HG02571 (cell line): ENCODE data around the gene CD99.
"Not testable (repeated sequence)": the region's sequence is repeated elsewhere in the genome, so short reads cannot be mapped to it uniquely, and the experiment has no call there.

Experiments used
- ATAC-seq: cut with Tn5 transposase; IDR thresholded peaks from one replicate; pipeline ENCODE4 v1.9.1; 2021; ENCODE audit warnings: mild to moderate bottlenecking, moderate library complexity; ENCODE audit not compliant: unreplicated experiment

Gene CD99

DNA sequence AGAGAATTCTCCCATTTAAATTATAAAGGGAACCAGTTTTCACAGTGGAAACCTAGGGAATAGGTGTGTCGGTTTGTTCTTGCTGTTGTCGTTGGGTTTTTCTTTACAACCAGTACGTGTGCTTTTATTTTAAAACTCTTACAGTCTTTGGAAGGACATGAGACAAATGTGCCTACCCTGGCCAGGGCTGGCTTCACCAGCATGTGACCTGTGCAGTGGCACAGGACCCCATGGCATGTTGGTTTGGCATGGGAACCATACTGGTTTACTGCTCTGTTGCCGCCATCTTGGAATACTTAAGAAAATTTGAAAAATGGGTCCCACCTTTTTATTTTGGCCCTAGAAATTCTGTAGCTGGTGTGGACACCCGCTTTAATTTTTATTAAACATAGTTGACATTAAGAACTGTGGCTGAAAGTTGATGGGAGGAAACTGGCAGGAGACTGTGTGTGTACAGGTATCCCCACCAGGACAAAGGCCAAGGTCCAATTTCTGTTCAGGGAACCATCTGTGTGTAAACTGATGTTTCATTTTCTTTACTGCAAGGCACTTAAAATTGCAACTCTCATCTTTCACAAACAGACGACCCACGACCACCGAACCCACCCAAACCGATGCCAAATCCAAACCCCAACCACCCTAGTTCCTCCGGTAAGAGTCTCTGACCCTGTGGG, 28.8 kb downstream of the CD99 start:
- ATAC-seq = no peak

DNA sequence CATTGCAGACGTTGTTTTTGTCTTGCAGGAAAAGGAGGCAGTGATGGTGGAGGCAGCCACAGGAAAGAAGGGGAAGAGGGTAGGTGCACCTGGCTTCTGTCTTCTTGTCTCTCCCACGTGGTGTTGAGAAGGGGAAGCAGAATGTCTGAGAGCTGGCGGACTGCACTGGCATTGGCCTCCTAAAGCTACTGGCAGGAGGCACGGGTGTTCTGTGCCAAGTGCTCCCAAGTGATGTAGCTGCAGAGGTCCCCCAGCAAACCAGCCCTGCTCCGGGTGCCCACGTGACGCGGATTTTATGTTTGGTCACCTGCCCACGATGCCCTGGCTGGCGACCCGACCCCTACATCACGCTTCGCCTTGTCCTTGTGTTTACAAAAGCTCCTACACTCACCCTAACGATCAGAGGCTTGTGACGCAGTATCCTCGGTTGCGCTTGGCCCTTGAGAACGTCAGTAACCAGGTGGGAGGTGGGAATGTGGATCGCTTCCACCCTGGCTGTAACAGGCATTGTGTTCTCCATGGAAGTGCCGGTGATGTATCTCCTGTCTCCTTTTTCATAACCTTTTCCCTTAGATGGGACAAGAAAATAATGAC, 32.3 kb downstream of the CD99 start:
- no peak for ATAC-seq

DNA sequence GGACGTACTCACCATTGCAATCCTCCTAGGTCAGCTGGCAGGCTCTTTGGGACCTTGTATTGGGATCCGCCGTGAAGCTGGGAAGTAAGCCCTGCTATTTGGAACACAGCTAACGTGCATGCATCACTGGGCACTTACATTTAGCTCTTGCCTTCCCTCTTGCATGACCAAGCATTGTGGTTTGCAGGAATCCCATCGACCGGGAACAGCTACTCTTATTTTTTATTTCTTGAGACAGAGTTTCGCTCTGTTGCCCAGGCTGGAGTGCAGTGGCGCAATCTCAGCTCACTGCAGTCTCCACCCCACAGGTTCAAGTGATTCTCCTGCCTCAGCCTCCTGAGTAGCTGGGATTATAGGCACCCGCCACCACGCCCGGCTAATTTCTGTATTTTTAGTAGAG, 36.2 kb downstream of the CD99 start:
- ATAC-seq = not testable (repeated sequence)

DNA sequence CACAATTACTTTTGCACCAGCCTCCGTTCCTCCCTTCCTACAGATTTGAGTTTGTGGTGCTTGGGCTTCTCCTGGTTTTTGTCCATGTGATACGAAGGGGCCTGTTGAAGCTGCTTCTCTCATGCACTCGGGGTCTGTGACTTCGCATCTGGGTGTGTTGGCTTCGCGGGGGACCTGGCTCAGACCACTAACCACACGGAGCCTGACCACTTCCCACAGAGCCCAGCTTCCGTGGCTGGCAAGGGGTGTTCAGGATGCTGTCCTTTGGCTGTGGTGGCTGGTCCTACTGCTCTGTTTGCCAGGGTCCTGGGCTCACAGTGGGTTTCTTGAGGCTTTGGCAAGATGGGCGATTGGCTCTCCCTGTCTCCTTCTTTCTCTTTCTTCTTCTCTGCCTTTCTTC, 41.0 kb downstream of the CD99 start:
- no peak for ATAC-seq

DNA sequence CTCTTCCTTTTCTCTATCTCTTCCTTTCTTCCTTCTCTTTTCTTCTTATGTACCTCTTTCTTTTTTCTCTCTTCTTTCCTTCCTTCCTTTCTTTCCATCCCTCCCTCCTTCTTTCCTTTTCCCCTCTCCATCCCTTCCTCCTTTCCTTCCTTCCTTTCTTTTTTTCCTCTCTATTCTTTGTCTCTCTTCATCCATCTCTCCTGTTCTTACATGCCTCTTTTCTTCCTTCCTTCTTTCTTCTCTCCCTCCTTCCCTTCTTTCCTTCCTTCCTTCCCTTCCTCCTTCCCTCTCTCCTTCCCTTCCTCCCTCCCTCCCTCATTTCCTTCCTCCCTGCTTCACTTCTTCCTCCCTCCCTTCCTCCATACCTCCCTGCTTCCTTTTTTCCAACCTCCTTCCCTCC, 41.6 kb downstream of the CD99 start:
- ATAC-seq = no peak

DNA sequence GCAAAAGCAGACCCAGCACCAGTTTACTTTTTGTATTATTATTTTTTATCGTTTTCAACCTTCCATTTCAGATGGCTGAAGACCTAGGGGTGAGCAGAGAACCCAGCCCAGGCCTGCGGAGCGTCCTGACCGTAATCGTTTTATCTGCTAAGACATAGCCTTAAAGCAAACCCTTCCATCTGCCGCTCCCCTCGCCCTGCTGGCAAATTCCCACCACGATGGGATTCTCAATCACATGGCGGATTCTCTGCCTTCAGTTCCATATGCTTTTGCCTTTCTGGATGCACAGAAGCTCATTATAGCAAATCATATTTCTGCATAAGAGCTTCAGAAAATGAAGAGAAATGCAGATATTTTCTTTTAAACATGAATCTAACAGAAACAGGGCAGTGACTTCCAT, 42.2 kb downstream of the CD99 start:
- ATAC-seq = no peak

DNA sequence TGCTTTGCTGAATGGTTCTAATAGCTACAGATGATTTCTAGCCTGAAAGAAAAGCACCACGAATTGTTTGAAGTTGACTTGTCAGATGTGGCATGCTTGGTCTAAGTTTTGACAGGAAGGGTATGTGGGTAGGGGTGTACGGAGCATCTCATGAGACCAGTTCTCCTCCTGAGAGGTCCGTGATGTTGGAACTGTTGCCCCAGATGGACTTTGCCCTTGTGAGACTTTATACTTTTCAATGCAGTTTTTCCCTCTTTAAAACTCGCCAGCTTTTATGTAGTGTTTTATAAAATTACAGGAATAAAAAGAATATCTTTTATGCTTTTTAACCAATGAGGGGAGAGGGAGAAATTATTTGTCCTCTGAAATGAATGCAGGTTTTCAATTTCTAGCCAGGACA, 44.2 kb downstream of the CD99 start:
- no peak for ATAC-seq

DNA sequence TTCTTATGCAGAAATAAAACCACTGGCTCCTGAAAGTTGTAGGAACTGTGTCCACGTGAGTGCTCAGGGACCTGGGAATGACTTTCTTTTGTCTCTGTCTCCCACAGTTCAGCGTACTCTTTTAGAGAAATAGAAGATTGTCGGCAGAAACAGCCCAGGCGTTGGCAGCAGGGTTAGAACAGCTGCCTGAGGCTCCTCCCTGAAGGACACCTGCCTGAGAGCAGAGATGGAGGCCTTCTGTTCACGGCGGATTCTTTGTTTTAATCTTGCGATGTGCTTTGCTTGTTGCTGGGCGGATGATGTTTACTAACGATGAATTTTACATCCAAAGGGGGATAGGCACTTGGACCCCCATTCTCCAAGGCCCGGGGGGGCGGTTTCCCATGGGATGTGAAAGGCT, 49.6 kb downstream of the CD99 start:
- no peak for ATAC-seq

DNA sequence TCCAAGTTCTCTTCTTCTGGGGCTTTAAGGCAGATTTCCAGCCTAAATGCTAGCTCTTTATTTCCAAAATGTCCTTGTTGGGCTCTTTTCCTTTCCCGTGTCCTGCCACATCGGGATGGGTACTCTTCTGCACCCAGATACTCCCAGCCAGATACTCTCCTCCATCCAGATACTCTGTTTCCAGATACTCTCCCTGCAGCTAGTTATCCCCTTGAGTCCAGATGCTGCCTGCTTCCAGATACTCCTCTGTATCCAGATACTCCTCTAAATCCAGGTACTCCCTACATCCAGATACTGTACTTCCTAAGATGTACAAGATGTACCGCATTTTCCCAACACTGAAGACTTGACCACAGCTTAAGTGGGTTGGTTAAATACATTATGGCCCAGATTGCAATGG, 50.3 kb downstream of the CD99 start:
- ATAC-seq = no peak

DNA sequence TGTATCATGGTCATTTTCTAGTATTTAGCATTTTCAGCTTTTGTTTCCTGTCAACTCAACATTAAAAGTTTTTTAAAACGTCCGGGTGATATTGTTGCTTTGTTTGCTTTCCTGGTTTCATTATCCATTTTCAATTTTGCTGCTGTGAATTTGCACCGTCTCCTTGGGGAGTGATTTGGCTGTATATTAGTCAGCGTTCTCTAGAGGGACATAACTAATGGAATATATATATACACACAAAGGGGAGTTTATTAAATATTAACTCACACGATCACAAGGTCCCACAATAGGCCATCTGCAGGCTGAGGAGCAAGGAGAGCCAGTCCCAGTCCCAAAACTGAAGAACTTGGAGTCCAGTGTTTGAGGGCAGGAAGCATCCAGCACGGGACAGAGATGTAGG, 55.2 kb downstream of the CD99 start:
- ATAC-seq = not testable (repeated sequence)

DNA sequence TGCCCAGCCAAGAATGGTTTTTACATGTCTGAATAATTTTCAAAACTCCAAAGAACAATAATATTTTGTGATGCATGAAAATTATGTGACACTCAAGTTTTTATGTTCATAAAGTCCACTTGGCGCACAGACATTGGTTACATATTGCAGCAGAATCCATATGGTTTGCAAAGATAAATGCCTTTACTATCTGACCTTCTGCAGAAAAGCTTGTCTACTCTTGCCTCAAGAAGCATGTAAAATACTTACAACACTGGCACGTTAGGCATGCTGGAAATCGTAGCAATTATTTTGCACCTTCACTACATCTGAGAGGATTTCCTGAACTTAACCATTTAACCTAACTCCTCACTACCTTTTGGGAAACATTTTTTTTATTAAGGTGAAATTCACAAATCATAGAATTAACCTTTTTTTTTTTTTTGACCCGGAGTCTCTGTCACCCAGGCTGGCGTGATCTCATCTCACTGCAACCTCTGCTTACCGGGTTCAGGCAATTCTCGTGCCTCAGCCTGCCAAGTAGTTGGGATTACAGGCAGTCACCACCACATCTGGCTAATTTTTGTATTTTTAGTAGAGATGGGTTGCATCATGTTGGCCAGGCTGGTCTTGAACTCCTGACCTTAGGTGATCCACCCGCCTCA, 57.2 kb downstream of the CD99 start:
- ATAC-seq = no peak

DNA sequence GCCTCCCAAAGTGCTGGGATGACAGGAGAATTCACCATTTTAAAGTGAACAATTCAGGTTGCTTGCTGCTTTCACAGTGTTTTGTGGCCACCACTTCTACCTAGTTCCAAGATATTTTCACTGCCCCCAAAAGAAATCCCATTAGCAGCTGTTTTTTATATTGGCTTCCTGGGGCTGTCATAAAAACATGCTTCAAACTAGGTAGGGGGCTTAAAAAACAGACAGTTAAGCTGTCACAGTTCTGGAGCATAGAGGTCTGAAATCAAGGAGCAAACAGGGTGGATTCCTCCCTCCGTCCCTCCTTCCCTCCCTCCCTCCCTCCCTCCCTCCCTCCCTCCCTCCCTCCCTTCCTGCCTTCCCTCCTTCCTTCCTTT, 57.7 kb downstream of the CD99 start:
- ATAC-seq = no peak

DNA sequence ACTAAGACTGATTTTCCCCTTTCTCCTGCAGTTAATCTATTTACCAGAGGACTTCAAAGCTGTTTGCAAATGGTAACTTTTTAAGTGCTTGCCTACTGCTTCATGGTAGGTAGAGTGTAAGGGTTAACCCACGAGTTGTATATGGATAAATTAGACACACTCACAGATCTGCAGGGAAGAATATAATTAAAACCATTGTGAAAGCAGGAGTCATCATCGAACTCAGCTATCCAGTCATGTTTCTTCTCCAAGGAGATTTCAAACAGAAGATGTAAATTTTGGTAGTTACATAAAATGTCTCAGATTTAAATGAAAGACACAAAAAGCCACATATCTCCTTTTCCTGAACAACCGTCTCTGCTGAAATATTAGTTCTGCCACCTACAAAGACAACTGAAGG, 60.2 kb downstream of the CD99 start:
- ATAC-seq = no peak

DNA sequence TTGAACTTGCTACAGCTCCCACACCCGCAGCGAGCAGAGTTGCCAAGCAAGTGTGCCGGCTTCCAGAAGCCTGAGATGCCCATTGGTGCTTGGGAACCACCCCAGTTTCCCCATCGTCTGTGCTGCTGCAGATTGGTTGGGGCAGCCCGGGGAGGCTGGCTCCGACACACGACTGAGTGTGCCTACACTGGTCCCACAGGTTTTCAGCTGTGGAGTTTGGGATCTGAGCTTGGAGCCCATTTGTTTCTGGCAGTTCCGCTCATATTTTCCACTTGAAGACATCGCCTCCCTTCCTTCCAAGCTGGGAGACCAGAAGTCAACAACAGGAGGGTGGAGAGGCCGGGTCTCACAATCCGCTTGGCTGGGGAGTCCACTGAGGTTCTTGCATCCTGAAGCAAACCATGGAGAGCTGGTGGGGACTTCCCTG, 60.8 kb downstream of the CD99 start, which contains the start of gene XG:
Gene XG, plus strand, starts transcription at position 167 of the 427 bp plus-strand sequence. Its CDS starts 235 bp downstream, at position 402.
- ATAC-seq = not testable (repeated sequence)

DNA sequence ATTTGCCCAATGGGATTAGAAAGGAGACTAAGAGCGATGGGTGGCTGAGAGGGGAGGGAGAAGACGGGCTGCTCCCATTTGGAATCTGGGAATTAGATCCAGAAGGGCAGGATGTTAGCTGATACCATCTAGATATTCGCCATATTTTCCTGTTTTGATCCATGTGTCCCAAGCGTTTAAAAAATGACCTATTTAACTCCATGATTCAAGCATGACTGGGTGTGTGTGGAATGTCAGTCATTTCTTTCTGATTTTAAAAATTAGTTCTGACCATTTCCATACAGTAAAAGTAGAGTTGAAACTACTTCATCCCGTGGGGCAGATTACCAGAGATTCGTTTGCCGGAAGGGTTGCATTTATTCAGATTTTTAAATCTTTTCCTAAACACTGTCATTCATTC, 61.3 kb downstream of the CD99 start:
- ATAC-seq = not testable (repeated sequence)

DNA sequence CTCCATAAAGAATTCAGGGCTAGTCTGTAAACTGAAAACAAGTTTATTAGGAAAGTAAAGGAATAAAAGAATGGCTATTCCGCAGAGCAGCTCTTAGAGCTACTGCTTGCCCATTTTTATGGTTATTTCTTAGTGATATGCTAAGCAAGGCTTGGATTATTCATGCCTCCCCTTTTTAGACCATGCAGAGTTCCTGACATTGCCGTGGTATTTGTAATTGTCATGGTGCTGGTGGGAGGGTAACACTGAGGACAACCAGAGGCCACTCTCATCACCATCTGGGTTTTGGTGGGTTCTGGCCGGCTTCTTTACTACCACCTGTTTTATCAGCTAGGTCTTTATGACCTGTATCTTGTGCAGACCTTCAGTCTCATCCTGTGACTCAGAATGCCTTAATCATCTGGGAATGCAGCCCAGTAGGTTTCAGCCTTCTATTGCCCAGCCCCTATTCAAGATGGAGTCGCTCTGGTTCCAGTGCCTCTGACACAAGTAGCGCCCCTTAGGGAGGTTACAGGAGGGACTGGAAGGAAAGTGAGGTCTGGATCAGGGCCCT, 64.1 kb downstream of the CD99 start:
- not testable (repeated sequence) for ATAC-seq

DNA sequence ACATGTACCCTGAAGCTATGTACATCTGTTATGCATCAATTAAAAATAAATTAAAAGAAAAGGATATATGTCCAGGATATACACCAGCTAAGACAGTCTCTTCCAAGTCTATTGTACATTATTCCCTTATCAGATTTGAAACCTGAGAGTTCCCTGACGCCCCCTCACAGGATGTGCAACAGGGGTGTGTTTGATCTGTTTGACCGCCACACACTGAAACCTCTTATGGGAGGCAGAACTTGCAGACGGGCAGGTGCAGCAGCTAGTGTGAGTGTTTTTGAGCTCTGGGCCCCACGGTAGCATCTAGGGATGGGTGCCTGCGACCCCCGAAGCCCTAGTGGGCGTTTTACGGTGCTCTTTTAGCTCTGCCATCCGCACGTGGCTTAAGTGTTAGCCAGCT, 65.5 kb downstream of the CD99 start:
- no peak for ATAC-seq

DNA sequence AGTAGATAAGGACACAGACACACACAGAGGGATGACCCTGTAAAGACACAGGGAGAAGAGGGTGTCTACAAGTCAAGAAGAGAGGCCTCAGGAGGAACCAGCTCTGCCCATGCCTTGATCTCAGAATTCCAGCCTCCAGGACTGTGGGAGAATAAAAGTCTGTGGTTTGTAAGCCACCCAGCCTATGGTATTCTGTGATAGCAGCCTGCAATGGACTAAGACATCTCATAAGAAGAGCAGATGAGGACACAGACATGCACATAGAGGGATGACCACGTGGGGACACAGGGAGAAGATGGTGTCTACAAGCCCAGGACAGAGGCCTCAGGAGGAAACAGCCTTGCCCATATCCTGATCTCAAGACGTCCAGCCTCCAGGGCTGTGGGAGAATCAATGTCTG, 70.2 kb downstream of the CD99 start:
- ATAC-seq = no peak

DNA sequence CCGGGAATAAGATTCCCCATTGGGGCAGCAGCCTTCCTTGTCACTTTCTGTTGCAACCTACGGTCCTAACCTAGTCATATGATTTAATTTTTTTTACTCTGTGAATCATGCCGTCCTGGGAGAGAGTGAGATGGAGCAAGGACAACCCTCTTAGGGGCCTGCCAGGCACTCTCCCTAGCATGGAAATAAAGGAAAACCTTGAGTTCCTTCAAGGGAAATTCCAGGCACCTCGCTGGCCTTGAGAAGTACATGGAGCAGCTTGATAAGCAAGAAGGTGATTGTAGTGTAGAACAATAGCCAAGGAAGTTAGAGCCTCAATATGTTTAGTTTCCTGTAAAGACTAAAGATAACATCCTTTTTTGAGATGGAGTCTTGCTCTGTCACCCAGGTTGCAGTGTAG, 71.6 kb downstream of the CD99 start:
- ATAC-seq = not testable (repeated sequence)

DNA sequence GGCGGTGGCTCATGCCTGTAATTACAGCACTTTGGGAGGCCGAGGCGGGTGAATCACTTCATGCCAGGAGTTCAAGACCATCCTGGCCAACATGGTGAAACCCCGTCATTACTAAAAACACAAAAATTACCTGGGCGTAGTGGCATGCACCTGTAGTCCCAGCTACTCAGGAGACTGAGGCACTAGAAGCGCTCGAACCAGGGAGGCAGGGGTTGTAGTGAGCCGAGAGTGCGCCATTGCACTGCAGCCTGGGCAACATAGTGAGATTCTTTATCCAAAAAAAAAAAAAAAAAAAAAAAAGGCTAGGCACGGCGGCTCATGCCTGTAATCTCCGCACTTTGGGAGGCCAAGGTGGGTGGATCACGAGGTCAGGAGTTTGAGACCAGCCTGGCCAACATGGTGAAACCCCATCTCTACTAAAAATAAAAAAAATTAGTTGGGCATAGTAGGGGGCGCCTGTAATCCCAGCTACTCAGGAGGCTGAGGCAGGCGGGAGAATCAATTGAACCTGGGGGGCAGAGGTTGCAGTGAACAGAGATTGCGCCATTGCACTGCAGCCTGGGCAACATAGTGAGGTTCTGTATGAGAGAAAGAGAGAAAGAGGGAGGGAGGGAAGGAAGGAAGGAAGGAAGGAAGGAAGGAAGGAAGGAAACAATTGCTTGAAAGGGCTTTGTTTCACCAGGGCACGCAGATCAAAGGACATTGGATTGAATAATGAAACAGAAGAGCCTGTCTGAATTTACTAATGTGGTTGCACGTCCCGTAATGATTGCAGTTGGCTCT, 73.9 kb downstream of the CD99 start:
- not testable (repeated sequence) for ATAC-seq

DNA sequence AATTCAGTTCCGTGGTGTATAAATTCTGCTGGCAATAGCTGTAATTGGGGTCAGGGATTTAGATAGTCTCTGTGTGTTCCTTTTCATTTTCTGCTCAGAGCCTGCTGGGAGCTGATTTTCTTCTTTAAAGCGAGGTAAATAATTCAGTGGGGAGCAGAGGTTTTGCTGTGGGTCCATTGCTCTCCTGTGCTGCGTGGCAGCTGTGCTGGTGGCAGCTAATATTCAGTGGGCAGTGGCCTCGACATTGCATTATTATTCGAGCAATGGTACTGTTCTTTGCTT, 74.4 kb downstream of the CD99 start:
- ATAC-seq = no peak

DNA sequence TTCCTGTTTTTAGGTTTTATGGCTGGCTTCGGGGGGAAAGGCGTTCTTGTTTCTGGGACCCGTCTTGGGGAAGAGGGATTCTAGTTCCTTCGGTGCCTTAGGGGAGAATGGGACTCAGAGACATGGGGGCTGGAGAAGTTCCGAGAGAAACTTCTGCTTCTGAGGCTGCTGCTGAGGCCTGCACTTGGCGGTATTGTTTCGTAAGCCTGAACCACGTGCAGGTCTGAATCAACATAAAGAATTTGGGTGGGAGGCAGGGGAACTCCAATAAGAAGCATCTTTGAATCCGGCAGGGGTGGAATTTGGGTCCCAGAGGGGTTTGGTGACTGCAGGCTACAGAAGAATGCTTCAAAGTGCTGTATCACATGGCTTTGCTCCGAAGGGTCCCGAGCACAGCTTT, 75.8 kb downstream of the CD99 start:
- ATAC-seq = no peak
